Neural cell (in vitro differentiated cells): ENCODE data around the gene CEP128. TPM values are rescaled to one million over a fixed set of nuclear protein-coding genes. Genes with fewer than 3 reads are reported as not detected.

ENCODE experiments used
- H2AFZ ChIP-seq: fragments of 200-600, 300-800 bp; sonication (generic), shearing (Covaris generic); 2 replicates; pipeline ENCODE4 v1.6.0; 2014; ENCODE audit warnings: low read depth, mild to moderate bottlenecking, antibody characterized with exemption, low read length, moderate library complexity
- H3F3A ChIP-seq: fragments of 200-600 bp; shearing (Covaris generic); 2 replicates; pipeline ENCODE4 v1.6.1; 2016; ENCODE audit warnings: mild to moderate bottlenecking, moderate library complexity, mixed read lengths, antibody characterized with exemption, low read length; ENCODE audit not compliant: insufficient read depth, poor library complexity, severe bottlenecking
- H3K27ac ChIP-seq: fragments of 200-600, 300-800 bp; sonication (generic), shearing (Covaris generic); 2 replicates; pipeline ENCODE4 v1.5.1; 2014; ENCODE audit warnings: mild to moderate bottlenecking, low read length, moderate library complexity
- H3K27me3 ChIP-seq: fragments of 300-800, 200-600 bp; sonication (generic), shearing (Covaris generic); 2 replicates; pipeline ENCODE4 v1.6.0; 2014; ENCODE audit warnings: mild to moderate bottlenecking, low read depth, low read length, moderate library complexity; ENCODE audit not compliant: insufficient read depth
- H3K36me3 ChIP-seq: fragments of 300-800, 200-600 bp; sonication (generic), shearing (Covaris generic); 2 replicates; pipeline ENCODE4 v1.5.1; 2014; ENCODE audit warnings: mild to moderate bottlenecking, antibody characterized with exemption, low read length, moderate library complexity; ENCODE audit not compliant: insufficient read depth
- H3K4me2 ChIP-seq: fragments of 300-800, 200-600 bp; sonication (generic), shearing (Covaris generic); 2 replicates; pipeline ENCODE4 v1.6.0; 2014; ENCODE audit warnings: mild to moderate bottlenecking, low read length
- H3K4me3 ChIP-seq: fragments of 300-800, 200-600 bp; sonication (generic), shearing (Covaris generic); 2 replicates; pipeline ENCODE4 v1.5.1; 2014; ENCODE audit warnings: mild to moderate bottlenecking, low read length, moderate library complexity
- H3K79me2 ChIP-seq: fragments of 200-600 bp; shearing (Covaris generic); replicated peaks from 2 replicates; pipeline ENCODE4 v1.6.0; 2014; ENCODE audit warnings: mild to moderate bottlenecking, low read length, moderate library complexity; ENCODE audit not compliant: insufficient read depth
- H3K9ac ChIP-seq: fragments of 300-800, 200-600 bp; sonication (generic), shearing (Covaris generic); 2 replicates; pipeline ENCODE4 v1.6.1; 2016; ENCODE audit warnings: mild to moderate bottlenecking, low read length, mixed read lengths
- H3K9me2 ChIP-seq: fragments of 200-600 bp; shearing (Covaris generic); 2 replicates; pipeline ENCODE4 v1.6.1; 2016; ENCODE audit warnings: mild to moderate bottlenecking, low read length, mixed read lengths; ENCODE audit not compliant: insufficient read depth
- H3K9me3 ChIP-seq: fragments of 200-600, 300-800 bp; sonication (generic), shearing (Covaris generic); 2 replicates; pipeline ENCODE4 v1.6.1; 2016; ENCODE audit warnings: mild to moderate bottlenecking, mixed run types, low read length, moderate library complexity, mixed read lengths
- H4K20me1 ChIP-seq: fragments of 200-600 bp; shearing (Covaris generic); 2 replicates; pipeline ENCODE4 v1.6.1; 2016; ENCODE audit warnings: mild to moderate bottlenecking, mixed run types; ENCODE audit not compliant: insufficient read depth
- CTCF ChIP-seq: fragments of 450-650 bp; IDR thresholded peaks from 2 replicates; pipeline ENCODE4 v1.5.1; 2014; ENCODE audit warnings: antibody characterized with exemption, mild to moderate bottlenecking, moderate library complexity; ENCODE audit not compliant: poor library complexity, severe bottlenecking
- EP300 ChIP-seq: fragments of 450-650 bp; conservative IDR thresholded peaks from 2 replicates; pipeline ENCODE4 v1.6.1; 2014; ENCODE audit warnings: antibody characterized with exemption, mild to moderate bottlenecking, moderate library complexity; ENCODE audit not compliant: poor library complexity, severe bottlenecking
- EZH2 ChIP-seq: fragments of 200-600, 300-800 bp; shearing (Covaris generic), sonication (generic); IDR thresholded peaks from 2 replicates; pipeline ENCODE4 v1.6.1; 2014; ENCODE audit warnings: antibody characterized with exemption, low read length, borderline replicate concordance, mild to moderate bottlenecking; ENCODE audit not compliant: insufficient read depth, poor library complexity, severe bottlenecking
- MXI1 ChIP-seq: fragments of 450-650 bp; conservative IDR thresholded peaks from 2 replicates; pipeline ENCODE4 v1.6.1; 2014; ENCODE audit warnings: antibody characterized with exemption, mild to moderate bottlenecking; ENCODE audit not compliant: poor library complexity, severe bottlenecking
- POLR2AphosphoS5 ChIP-seq: IDR thresholded peaks from 2 replicates; pipeline ENCODE4 v1.6.1; 2012
- RAD21 ChIP-seq: fragments of 450-650 bp; conservative IDR thresholded peaks from 2 replicates; pipeline ENCODE4 v1.6.1; 2014; ENCODE audit warnings: antibody characterized with exemption, mild to moderate bottlenecking, moderate library complexity
- REST ChIP-seq: IDR thresholded peaks from 2 replicates; pipeline ENCODE4 v1.6.1; 2012; ENCODE audit warnings: borderline replicate concordance
- SMC3 ChIP-seq: fragments of 450-650 bp; conservative IDR thresholded peaks from 2 replicates; pipeline ENCODE4 v1.6.1; 2014; ENCODE audit warnings: antibody characterized with exemption, mild to moderate bottlenecking, moderate library complexity; ENCODE audit not compliant: poor library complexity
- TAF1 ChIP-seq: IDR thresholded peaks from 2 replicates; pipeline ENCODE4 v1.6.1; 2012; ENCODE audit warnings: low read depth
- polyA plus RNA-seq: library from polyadenylated mRNA; depleted of rRNA; stranded (reverse); fragments of >200 nt; gene quantifications from 2 replicates; pipeline ENCODE4 v1.2.3, GENCODE V29; 2014

CEP128 gene
- polyA plus RNA-seq, 1 donor from 2014 or later = 5.5 TPM

- no peak overlapping the region for H2AFZ ChIP-seq
- no peaks in the 10 kb centered on the region for H3K9me3 ChIP-seq
- no peaks in the 10 kb centered on the region for H3K9me2 ChIP-seq
- no peak overlapping the region for H3K9ac ChIP-seq
- H4K20me1 ChIP-seq = no peaks in the 10 kb centered on the region
- H3K27me3 ChIP-seq = no peaks in the 10 kb centered on the region
- H3K4me3 ChIP-seq = no peak overlapping the region
- no peaks in the 10 kb centered on the region for H3K36me3 ChIP-seq
- H3K79me2 ChIP-seq = no peaks in the 10 kb centered on the region
- H3F3A ChIP-seq = no peaks in the 10 kb centered on the region
- H3K4me2 ChIP-seq = no peak overlapping the region
- H3K27ac ChIP-seq = no peak overlapping the region
- no peak for TF ChIP-seq TAF1
- no peak for TF ChIP-seq REST
- no peak for TF ChIP-seq EZH2
- no peak for TF ChIP-seq SMC3
- TF ChIP-seq POLR2AphosphoS5 = no peak
- no peak for TF ChIP-seq MXI1
- no peak for TF ChIP-seq CTCF
- no peak for TF ChIP-seq RAD21
Measured at GRCh38 chr14:80615831-80616230, 325.7 kb downstream of the CEP128 start.

GRCh38 chr14:80609055-80609454 lies 332.5 kb downstream of the CEP128 start:
- H4K20me1 ChIP-seq = no peaks in the 10 kb centered on the region
- no peaks in the 10 kb centered on the region for H3K27me3 ChIP-seq
- H2AFZ ChIP-seq = no peak overlapping the region
- H3K36me3 ChIP-seq = no peaks in the 10 kb centered on the region
- TF ChIP-seq MXI1 = no peak
- no peak overlapping the region for H3K4me3 ChIP-seq
- no peaks in the 10 kb centered on the region for H3K79me2 ChIP-seq
- H3K4me2 ChIP-seq = no peak overlapping the region
- no peaks in the 10 kb centered on the region for H3K9me2 ChIP-seq
- H3F3A ChIP-seq = no peaks in the 10 kb centered on the region
- no peak overlapping the region for H3K27ac ChIP-seq
- no peak overlapping the region for H3K9ac ChIP-seq
- H3K9me3 ChIP-seq = no peaks in the 10 kb centered on the region

GRCh38 chr14:80608563-80608962 lies 333.0 kb downstream of the CEP128 start:
- Histone ChIP-seq H3K4me3 (no peak overlapping the region), H3F3A (no peaks in the 10 kb centered on the region), H3K9ac (no peak overlapping the region), H4K20me1 (no peaks in the 10 kb centered on the region), H2AFZ (no peak overlapping the region), H3K27me3 (no peaks in the 10 kb centered on the region), H3K79me2 (no peaks in the 10 kb centered on the region), H3K9me2 (no peaks in the 10 kb centered on the region), H3K36me3 (no peaks in the 10 kb centered on the region), H3K27ac (no peak overlapping the region), H3K4me2 (no peak overlapping the region), H3K9me3 (no peaks in the 10 kb centered on the region)
- no peak for TF ChIP-seq EZH2
- no peak for TF ChIP-seq POLR2AphosphoS5
- TF ChIP-seq TAF1 = no peak
- TF ChIP-seq CTCF = no peak
- no peak for TF ChIP-seq RAD21
- TF ChIP-seq SMC3 = no peak
- TF ChIP-seq EP300 = no peak
- no peak for TF ChIP-seq REST
- no peak for TF ChIP-seq MXI1
